HG02588 (cell line): ENCODE results near the gene OPA3.
"Not testable (repeated sequence)": the region's sequence is repeated elsewhere in the genome, so short reads cannot be mapped to it uniquely, and the experiment has no call there.

ENCODE experiments used
- ATAC-seq: cut with Tn5 transposase; IDR thresholded peaks from one replicate; pipeline ENCODE4 v1.9.1; 2021; ENCODE audit warnings: mild to moderate bottlenecking, moderate library complexity; ENCODE audit not compliant: unreplicated experiment

OPA3 gene

DNA sequence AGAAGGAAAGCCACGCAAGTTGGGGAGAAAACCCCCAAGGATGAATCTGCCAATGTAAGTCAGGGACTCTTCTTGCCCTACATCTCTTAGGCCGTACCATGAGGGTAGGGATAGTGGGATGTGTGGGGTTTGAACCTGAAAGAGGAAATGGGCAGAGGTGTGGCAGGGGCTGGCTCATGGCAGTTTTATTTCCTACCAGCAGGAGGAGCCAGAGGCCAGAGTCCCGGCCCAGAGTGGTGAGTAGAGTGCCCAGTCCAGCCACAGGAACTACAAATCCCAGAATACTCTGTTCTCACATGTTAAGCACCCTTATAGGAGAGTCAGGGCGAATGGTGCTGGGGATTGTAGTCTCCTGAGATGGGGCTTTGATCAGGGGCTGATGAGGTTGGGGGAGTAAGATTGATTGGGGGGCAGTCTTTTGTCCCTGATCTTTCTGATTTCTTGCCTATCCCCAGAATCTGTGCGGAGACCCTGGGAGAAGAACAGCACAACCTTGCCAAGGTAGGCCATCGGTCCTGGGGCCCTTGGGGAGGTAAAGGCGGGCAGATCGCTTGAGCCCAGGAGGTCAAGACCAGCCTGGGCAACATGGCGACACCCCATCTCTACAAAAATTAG lies 60.9 kb downstream of the OPA3 start:
- ATAC-seq = no peak

DNA sequence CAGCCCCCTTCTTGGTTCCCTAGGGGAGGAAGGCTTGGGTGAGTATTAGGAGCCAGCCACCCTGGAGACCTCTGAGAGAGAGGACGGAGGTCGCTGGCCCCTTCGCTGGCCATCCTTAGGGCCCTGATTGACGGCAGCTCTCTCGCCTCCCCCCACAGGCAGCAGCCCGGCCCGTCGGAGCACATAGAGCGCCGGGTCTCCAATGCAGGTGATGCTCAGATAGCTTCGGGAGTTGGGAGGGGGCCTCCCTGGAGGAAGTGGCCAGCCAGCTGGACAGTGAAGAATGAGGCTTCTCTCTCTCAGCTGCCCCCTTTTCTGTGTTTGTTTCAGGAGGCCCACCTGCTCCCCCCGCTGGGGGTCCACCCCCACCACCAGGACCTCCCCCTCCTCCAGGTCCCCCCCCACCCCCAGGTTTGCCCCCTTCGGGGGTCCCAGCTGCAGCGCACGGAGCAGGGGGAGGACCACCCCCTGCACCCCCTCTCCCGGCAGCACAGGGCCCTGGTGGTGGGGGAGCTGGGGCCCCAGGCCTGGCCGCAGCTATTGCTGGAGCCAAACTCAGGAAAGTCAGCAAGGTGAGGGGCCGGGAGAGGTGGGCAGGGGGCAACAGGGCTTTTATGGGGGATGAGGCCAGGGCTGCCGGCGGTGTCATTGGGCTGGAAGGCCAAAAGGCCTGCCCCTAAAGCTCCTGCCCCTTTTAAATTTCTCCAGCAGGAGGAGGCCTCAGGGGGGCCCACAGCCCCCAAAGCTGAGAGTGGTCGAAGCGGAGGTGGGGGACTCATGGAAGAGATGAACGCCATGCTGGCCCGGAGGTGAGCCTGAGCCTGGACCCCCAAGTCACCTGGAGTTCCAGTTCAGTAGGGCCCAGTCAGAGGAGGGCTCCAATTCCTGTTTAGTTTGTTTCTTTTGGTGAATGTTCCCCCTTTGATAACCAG lies 62.3 kb downstream of the OPA3 start:
- ATAC-seq = no peak

- no peak for ATAC-seq
Observed at GRCh38 chr19:45518469-45518826, 66.2 kb downstream of the OPA3 start.

- ATAC-seq = no peak
Observed at GRCh38 chr19:45517641-45518468, 66.7 kb downstream of the OPA3 start.

DNA sequence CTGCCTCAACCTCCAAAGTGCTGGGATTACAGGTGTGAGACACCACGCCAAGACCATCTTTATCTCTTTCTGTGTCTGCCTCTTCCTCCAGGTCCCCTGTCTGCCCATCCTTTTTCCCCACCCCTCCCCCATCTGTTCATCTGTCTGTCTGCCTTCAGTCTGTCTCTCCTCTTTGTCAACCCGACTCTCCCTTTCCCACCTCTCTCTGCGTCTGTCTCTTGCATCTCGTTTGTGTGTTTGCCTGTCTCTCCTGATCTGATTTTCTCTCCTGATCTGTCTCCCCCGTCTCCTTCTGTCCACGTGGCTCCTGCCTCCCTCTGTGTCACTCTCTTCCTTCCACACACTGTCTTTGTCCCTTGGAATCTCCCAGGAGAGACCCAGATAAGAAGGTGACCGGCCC lies 67.4 kb downstream of the OPA3 start:
- ATAC-seq = no peak

DNA sequence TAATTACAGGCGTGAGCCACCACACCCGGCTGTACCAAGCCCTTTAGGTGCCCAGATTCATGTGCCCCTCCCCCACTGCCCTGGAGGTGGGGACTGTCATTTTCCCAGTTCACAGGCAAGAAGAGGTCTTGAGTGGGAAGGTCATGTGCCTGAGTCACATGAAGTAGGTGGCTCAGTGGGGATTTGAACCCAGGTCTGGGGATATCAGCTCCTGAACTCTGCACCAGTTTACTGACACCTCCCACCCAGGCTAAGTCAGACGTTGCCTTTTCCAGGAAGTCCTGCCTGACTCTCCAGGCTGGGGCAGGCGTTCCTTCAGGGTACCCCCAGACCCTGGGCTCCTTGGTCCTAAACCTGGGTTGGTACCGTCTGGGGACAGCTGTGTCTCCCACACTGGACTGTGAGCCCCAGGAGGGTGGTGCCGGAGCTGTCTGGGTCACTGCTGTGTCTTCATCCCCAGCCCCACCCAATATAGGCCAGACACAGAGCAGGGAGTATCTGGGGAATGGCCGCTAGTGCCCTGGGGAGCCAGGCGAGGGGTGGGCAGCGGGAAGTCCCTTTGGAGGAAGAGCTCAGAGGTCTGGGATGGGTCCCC lies 68.7 kb downstream of the OPA3 start:
- no peak for ATAC-seq

DNA sequence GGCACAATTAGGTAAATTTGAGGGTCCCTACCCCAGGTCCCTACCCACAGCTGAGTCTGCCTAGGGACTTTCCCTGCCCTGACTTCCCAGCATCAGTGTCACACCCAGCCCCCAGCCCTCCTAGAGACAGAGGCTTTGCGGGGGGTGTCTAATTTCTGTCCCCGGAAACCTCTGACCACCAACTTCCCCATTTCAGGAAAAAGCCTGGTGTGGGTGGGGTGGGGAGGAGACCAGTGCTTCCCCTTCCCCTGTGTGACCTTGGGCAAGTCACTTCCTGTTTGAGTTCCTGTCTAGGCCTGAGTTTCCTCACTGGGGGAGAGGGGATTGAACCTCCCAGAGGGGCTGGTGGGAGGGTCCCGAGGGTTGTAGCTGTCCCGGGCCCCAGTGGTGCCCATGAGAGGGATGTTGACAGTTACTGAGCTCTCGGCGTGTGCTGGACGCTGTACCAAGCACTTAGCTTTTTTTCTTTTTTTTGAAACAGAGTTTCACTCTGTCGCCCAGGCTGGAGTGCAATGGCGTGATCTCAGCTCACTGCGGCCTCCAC lies 69.4 kb downstream of the OPA3 start:
- ATAC-seq = no peak

DNA sequence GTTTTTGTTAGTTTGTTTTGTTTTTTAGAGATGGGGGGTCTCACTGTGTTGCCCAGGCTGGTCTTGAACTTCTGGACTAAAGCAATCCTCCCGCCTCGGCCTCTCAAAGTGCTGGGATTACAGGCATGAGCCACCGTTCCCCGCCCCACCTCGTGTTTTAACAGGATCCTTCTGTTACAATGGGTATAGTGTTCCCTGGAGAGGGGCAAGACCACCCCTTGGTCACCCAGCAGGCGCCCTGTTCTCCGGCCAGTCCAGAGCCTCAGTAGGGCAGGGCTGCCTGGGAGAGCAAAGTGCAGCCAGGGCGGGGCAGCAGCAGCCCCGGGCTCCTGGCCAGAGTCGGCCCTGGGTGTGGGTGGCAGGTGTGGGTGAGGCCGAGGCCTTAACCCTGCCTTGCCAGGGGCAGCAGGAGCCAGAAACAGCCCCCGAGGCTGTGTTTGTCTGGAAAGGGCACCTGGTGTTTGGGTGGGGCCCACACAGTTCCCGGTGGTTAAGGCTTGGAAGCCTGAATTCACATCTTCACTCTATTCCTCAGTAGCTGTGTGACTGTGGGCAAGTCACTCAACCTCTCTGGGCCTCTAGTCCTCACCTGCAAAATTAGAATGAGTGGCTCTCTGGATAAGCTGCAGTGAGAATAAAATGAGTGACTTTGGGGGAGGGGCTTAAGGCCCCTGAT lies 70.1 kb downstream of the OPA3 start:
- no peak for ATAC-seq

- ATAC-seq = no peak
Observed at GRCh38 chr19:45512881-45513483, 71.6 kb downstream of the OPA3 start.

- no peak for ATAC-seq
Observed at GRCh38 chr19:45511074-45511473, 73.5 kb downstream of the OPA3 start.

DNA sequence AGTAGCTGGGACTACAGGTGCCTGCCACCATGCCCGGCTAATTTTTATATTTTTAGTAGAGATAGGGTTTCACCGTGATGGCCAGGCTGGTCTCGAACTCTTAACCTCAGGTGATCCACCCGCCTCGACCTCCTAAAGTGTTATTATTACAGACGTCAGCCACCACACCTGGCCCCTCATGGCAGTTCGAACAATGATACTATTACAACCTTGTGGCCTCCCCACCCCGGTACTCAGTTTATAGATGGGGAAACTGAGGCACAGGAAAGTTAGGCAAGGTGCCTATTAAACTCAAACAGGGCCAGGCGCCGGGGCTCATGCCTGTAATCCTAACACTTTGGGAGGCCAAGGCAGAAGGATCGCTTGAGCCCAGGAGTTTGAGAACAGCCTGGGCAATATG lies 74.2 kb downstream of the OPA3 start:
- ATAC-seq = not testable (repeated sequence)

DNA sequence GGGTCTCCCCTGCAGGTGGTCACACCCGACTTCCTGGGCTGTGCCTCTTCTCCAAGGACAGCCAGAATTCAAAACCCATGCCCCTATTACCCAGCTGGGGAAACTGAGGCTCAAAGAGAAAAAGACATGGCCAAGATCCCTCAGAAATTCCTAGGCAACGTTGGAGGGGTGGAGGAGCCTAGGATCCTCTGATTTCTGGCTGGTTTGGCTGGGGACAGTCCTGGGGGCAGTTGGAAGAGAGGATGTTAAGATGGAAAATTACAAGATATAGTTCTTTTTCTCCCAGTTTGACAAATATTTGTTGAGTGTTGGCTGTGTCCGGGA lies 74.9 kb downstream of the OPA3 start:
- ATAC-seq = no peak

- ATAC-seq = no peak
Observed at GRCh38 chr19:45508861-45509691, 75.5 kb downstream of the OPA3 start.

- ATAC-seq = no peak
Observed at GRCh38 chr19:45508417-45508860, 76.2 kb downstream of the OPA3 start.

DNA sequence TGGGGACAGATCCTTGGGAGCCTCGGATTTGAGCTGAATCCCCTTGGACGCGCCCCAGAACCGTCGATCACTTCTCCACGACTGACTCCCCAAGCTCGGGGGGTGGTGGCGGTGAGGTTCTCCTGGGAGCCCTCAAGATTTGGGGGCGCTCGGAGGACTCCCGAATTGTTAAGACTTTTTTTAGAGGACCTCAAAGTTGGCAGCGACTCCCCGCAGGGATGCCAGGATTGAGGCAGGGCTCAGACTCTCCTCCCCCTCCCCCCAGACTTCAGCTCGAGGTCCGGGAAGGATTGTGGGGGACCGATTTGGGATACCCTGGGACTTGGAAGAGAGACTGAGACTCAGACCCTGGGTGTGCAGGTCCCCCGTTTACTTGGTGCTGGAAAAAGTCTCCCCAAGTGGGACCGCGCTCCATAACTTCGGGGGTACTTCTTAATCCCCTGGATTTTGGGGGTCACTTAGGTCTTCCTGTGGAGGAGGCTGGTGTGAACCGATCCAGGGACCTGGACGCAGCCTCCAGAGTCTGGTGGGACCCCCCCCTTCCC lies 76.7 kb downstream of the OPA3 start:
- no peak for ATAC-seq

DNA sequence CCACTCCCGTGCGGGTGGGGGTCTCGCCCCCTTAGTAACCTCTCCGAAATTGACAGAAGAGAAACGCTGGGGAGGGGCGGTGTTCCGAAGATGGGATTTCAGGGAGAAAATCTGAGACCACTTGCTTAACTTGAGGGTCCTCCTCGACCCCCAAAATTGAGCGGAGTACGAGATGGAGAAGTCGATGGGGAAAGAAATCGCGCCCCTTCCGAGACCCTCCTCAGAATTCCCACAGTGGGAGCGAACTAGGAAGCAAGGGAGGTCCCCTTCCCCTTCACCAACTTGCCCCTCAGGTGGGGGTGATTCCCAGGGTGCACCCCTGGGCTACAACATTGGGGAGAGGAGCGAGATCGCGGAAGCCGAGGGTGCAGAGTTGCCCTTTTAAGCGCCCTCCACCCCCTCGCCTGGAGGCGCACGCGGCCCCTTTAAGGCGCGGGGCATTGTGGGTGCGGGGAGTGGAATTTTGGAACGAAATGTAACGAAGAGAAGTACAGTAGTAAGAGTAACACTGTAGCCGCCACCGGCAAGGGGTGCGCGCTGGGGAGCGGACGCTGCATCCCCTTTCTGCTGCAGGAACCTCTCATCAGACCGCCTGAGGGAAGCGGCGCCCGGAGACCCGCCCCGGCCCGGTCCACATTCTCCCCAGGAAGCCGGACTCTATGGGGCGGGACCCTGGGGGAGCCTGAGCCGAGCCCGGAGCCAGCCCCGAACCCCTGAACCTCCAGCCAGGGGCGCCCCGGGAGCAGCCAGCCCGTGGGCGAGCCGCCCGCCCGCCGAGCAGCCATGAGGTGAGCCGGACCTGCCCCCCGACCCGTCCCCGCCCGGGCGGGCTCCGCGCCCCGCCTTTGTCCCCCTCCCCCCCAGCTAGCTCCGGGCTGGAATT lies 77.4 kb downstream of the OPA3 start, which contains the start of gene VASP:
Gene VASP (plus strand): TSS at position 491 of the 883 bp plus-strand sequence. CDS start 293 bp downstream, at position 784.
- peak; percentile 39 for ATAC-seq

GRCh38 chr19:45506246-45506988 lies 78.2 kb downstream of the OPA3 start:
- peak; percentile 56 for ATAC-seq
